Anterior cingulate cortex (tissue), 58 donors: Measurements from ENCODE around the gene BMP4.
A peak's percentile ranks its signal among the peaks of the same experiment; 100 is the strongest.

Experiments
- DNase-seq, 58 donors: peaks; one replicate each; lab custom pipeline; 2025; lab: John Stamatoyannopoulos, UW

Gene BMP4

DNA sequence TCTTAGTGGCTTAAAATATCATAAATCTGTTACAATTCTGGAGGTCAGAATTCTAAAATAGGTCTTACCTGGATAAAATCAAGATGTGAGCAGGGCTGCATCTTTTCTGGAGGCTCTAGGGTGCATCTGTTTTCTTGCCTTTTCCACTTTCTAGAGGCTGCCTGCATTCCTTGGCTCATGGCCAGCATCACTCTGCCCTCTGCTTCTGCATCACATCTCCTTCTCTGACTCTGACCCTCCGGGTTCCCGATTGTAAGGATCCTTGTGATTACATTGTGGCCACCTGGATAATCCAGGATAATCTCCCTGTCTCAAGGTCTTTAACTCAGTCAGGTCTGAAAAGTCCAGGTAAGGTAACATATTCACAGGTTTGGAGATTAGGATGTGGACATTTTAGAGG, 11.0 kb upstream of the BMP4 start:
- DNase-seq, result no peak

DNA sequence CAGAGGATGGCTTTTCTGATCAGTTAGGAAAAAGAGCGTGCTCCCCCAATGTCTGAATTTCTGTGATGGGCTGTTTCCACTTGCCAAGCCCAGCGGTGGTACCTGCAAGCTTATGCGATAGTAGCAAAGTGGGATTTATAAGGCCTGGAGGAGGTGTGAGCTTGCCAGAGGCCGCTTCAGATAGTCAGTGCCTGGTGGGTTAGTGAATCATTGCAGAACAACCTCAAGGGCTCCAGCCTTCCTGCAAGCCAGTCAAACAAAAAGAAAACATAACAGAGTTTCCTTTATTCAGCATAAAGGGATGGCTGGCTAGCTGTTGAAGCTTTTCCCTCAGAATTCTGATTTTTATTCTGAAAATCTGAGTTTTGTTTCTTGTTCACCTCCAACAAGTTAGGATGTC, 7.6 kb upstream of the BMP4 start:
- DNase-seq, result no peak

DNA sequence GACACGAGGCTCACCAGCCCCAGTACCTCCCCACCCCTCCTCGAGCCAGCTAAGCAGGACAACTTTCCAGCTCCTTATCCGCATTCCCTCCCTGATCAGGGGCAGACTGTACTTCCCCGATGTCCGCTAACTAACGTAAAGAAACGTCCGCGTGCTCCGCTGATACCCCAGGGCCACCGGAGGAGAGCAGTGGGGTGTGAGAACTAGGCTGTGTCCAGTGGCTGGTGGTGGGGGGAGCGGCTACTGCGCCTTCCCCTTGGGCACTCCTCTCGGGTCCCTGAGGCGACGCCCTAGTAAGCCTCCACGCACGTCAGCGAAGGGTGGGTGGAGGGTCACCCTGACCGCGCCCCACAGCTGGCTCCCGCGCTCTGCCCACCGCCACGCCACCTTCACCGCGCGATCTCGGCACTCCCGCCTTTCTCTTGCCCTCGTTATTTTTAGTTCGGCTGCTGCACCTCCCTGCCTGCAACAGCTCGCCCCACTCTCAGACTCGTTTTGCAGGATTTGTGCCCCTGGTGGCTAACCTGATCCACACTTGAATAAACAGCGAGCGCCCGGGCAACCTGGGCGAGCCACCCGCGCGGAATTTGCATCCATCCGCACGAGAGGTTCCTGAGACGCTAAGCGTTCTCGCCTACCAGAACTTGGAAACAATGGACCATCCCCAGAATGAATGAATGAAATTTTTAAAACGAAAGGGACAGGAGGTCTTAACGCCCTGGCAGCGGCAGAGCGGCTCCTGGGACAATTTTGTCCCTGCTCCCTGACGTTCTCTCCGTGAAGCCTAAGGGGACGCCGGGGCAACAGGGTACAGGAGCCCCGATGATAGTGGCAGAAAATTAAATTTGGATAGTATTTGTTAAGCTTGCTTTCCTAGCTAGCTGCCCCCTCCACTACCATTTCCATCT, 6.9 kb upstream of the BMP4 start:
- DNase-seq, result no peak

DNA sequence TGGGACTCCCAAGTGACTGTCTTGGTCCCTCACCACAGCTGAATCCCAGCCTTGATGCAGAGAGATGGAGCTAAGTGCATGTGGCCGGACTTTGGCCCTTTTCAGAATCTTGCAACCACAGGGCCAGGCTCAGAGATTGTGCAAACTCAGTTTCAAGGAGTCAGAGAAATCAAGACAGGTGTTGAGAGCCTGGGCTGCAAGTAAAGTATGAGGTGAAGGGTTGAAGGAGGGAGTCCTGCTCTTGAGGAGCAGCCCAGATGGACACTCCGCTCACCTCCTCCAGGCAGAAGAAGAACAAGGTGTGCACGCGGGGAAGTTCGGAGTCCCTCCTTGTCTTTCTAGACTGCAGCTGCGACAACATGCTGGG, 6.3 kb upstream of the BMP4 start:
- no peak for DNase-seq

DNA sequence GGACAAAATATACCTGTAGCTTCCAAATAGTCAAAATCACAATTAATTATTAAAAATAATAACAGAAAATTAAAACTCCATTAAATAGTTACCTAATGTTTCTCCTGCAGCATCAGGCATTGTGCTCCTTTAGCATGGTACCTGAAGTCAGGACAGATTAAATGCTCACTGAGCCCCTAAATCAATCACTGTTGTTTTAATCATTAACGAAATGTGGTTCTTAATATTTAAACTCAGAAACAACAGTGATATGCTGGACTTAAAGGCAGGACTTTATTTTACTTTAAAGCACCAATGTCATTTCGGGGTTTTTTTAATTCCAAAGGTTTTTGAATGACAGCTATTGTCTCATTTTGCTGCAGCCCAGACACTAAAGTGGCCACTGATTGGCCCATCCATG, 2.0 kb upstream of the BMP4 start:
- DNase-seq, result no peak

DNA sequence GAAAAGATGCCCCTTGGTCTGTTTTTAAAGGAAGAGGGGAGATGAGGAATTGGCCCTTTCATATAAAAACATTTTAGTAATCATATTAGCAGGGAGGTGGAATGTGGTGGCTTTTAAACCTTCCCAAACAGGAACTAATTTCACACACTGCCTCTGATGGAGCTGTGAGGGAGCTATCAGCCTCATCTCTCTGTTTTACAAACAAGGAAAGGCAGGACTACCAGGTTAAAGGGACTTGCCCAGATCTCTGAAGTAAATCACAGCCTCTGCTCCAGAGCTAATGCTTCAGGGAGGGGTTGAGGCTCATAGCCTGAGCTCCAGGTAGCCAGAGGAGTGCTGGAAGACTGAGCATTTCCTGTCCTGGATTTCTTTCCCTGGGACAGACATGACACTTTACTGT, 1.1 kb upstream of the BMP4 start:
- no peak for DNase-seq

DNA sequence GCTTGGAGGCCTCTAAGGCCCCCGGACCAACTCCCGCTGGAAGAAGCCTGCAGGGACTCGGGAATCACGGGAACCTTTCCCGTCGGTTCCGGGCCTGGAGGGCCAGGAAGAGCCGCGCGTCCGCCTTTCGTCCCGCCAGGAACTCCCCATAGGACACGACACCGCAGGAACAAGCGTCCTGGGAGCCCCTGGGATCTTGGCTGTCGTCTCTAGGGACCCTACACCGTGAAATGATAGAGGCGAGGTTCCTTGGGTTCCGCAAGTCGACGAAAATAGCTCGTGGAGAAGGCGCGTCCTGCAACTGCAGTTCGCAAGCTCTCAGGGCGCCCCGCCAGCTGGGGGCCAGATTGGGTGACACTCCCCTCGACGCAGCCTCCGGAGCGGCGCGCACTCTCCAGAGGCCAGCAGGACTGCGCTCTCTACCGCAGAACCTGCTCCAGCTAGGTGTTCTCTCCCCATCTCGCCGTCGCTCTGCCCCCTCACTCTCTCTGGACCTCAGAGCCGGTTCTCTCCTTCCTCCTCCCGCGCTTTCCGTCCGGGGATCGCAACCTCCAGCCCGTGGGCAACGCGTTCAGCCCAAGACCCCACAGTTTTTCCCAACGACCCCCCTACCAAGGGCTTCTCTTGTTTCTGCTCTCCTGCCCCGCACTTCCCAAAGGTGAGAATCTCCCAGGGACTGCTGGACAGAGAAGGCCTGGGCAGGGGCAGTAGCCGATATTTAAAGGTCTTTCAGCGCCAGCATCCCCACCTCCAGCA, 776 bp downstream of the BMP4 start:
- DNase-seq, result no peak

DNA sequence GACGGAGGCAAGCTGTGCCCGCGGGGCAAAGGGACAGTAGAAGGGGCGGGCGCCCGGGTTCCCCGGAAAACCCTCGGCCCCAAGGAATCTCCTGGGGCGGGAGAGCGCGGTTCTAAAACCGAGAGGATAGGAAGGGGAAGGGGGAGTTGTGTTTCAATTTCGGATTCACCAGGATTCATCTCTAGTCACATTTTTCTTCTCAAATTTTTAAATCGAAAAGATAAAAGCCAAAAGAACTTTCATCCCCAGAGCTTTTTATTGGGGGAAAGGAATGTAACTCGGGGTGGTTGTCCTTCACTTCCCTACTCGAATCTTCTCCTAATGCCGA, 1.4 kb downstream of the BMP4 start:
- no peak for DNase-seq

DNA sequence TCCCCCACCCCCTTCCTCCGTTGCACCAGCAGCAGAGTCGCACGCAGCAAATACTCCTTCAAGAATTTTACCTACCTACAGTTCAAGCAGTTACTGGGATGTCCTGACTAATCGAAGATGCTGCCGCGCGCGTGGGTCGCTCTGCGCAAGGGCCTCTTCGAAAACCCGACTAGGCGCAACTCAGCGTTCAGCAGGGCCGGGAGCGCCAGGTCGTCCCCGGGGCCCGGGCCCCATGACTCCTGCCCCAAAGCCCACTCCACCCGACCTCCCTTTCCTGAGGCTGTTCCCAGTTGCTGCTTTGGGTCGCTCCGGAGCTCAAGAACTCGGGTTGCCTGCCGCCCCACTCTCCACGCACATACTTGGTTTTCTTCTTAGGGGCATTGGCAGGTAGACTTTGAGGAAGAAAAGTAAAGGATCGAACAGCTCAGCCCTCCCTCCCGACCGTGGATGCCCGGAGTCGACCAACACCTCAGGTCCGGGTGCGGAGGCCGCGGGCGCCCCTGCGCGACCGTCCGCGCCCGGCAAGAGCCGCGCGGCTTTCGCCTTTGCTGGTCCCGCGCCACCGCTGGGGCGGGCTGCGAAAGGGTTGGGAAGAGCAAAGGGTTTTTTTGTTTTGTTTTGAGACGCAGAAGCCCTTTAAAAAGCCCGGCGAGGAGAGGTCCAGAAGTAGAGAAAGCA, 1.9 kb downstream of the BMP4 start:
- peak in 1 of 58 donors; percentile 6 for DNase-seq

DNA sequence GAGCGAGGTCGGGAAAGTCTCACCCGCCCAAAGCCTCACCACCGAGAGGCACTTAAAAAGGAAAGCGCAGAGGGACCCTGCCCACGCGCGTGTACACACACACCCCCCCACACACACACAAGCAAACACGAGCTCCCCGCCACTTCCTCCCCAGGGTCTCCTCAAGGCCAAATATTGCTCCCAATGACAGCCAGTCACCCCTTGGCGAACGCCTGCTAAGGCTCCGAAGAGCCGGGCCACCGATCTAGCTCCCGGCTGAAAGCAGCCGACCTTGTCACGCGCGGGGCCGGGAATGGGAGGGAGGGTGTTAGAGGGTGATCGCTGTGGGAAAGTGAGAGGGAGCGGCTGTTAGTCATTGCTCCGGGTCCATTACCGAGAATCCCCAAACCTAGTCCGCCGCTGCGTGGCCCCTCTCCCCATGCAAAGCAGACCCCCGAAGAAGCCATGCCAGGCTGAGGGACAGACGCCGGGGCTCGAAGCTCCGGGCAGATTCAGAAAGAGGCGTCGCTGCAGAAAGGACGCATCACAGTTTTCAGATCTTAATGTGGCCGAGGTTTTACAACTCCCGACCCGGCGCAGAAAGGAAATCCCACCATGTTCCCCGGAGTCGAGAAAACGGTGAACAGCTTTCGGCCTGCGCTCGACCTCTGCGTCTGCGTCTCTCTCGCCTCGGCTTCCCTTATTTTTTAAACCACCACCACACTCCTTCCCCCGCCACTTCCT, 2.6 kb downstream of the BMP4 start:
- peak in 1 of 58 donors; percentile 45 for DNase-seq

DNA sequence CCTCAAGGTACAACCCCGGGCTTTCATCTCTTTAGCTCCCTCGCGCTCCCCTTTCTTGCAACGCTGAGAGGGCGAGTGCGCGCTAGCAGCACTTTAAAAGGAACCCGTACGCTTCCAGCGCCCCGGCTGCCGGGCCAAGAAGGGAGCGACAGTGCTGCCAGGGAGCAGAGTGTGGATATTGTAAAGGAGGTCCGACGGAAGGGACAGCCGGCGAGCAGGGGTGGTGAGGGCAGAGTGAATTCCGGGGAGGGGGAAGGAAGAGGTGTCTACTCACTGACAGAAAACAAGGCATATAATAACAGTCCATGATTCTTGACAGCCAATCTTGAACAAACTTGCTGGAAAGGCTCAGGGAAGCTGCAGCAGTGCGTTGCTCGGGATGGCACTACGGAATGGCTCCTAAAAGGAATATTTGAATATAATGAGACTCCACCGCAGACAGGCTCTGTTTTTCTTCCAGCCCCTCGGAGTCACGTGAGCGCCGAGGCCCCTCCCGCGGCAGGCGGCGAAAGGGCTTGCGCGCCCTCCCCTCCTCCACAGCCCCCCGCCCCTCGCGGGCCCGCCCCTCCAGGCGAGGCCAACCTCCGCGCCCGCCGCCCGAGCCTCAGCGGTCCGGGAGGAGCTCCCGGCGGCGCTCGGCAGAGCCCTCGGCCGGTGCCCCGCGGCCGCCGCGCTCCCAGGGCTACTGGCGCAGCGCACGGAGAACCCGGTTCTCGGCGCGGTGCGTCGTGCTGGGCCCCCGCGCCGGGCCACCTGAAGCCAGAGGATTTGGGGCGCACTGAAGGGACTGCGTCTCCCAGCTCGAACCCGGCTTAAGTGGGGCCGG, 3.4 kb downstream of the BMP4 start:
- DNase-seq, result peak in 42 of 58 donors; percentile 5 to 75 (median 42)

DNA sequence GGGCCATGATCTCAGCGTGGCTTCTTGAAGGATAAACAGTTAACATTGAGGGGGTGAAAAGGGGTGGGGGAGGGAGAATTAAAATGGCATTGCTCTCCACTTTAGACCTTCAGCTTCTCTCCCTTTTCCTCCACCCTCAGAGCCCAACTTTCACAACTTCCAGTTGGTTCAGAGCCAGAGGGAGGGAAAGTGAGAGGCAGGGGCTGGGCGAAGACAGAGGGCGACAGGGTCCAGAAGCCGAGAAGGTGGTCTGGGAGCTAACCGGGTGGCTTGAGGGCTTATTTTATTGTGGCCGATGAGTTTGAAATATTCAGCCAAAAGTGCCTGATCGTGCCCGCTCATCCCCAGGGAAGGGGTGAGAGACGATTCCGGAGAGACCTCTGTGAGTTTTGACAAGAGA, 4.1 kb downstream of the BMP4 start:
- DNase-seq, result no peak

DNA sequence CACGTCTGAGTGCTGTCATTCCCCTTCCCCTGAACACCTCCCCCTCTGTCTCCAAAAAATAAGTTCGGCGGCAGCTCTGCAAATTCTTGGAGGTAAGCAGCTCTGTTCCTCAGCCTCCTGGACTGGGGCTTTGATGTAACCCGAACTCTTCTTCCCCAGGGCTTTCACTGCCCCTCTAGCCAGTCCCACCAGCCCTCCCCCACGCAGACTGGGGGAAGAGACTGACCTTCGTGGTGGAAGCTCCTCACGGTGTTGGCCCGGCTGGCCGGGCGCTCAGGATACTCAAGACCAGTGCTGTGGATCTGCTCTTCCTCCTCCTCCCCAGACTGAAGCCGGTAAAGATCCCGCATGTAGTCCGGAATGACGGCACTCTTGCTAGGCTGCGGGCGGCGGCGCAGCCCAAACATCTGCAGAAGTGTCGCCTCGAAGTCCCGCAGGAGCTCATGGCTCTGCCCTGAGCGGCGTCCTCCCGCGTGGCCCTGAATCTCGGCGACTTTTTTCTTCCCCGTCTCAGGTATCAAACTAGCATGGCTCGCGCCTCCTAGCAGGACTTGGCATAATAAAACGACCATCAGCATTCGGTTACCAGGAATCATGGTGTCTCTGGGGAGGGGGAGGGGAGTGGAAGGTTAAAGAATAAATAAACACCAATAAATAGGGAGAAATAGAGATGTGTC, 4.9 kb downstream of the BMP4 start:
- no peak for DNase-seq

DNA sequence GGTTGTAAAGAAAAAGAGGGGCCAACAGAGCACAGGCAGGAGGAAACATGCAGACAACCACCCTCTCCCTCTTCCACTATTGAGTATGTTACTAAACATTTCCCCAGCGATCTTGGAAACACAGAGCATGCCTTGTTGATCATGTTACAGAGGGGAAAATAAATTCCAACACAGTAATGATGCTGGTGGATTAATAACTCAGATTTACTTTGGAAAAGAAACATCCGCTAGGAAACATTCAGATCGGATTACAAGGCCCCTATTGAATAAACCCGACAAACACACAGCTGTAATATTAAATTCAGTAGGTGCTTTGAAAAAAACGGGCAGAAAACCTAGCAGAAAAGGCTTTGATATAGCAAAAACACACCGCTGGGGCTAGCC, 5.4 kb downstream of the BMP4 start:
- DNase-seq, result no peak

DNA sequence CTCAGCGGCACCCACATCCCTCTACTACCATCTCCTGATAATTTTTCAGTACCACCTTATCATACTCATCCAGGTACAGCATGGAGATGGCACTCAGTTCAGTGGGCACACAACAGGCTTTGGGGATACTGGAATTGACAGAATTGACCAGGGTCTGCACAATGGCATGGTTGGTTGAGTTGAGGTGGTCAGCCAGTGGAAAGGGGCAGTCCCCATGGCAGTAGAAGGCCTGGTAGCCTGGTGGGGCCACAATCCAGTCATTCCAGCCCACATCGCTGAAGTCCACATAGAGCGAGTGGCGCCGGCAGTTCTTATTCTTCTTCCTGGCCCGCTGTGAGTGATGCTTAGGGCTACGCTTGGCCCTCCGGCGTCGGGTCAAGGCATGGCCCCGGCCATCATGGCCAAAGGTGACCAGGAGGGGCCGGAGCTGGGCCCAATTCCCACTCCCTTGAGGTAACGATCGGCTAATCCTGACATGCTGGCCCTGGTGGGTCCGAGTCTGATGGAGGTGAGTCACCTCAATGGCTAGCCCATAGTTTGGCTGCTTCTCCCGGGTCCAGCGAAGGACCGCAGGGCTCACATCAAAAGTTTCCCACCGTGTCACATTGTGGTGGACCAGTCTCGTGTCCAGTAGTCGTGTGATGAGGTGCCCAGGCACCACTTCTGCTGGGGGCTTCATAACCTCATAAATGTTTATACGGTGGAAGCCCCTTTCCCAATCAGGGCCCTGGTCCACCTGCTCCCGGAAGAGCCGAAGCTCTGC, 6.4 kb downstream of the BMP4 start:
- DNase-seq, result no peak

DNA sequence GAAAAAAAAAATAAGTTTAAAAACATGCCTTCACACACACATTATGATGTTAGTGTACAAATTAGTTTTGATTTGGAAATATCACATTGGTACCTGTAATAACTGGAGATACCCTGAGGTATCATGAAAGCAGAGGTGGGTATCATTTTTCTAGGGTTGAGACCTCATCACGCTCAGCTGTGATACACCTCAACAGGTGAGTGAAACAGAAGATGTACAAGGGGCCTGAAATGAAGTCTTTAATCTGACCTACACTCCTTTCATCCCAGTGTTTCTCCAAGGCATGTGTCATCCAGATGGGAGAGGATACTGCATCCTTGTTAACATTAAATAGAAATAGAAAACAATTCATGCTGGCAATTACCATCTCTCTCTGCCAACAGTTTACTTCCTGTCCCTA, 7.4 kb downstream of the BMP4 start:
- no peak for DNase-seq

DNA sequence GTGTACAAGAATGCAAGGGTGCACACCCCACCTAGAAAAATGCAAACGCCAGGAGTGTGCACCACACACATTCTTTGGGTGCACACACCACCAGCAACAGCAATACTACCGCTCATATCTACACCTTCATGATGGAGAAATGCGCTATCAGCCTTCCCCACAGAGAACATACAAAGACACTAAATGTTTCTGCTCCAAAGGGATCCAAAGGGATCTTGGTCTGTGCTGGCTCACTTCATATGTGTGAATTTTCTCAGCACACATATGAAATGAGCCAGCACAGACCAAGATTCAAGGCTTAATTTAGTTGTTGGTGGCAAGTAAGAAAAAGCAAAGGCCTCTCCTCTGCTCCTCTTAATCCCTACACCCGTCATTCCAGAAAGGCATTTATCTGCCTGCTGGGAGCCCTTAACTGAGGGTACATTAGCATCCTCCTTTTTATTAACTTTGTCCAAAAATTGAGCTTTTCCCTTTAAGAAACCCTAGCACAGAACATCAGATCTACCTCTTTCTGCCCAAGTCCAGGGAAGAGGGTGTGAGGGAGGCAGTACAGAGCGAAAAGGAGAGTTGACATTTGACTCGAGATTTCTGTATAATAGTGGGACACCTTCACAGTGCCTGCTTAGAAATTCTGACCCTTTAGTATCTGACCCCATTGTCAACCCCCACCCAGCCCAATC, 8.3 kb downstream of the BMP4 start:
- no peak for DNase-seq
